ENCODE data around the gene URM1. TPM values are rescaled to one million over a fixed set of nuclear protein-coding genes. Genes with fewer than 3 reads are reported as not detected.

The URM1 gene
- polyA plus RNA-seq, 2 of the 4 experiments (the other 2 are of a cell fraction): 43.6 to 50.6 TPM

- DNase-seq (ENCODE audit: low read depth in 1 of 2, low spot score in 1 of 2) (no peak), FAIRE-seq (no peak), ATAC-seq (peak; percentile 44 to 51; a peak in 4 of 6 replicates)
- Histone ChIP-seq H3K4me1 (no peaks in the 10 kb centered on the region), H3K4me3 (no peak overlapping the region), H3K9me3 (no peaks in the 10 kb centered on the region), H3K4me2 (no peak overlapping the region), H3K27ac (no peak overlapping the region)
- no peak for TF ChIP-seq ATOH8 (CRISPR knock-in tag; IDR thresholded peaks at IDR 0.05; ENCODE audit: low read depth)
- TF ChIP-seq RCOR1 (IDR thresholded peaks at IDR 0.05; ENCODE audit: low read depth, low read length): no peak
- TF ChIP-seq PHF8 (IDR thresholded peaks at IDR 0.05; ENCODE audit: borderline replicate concordance, low read depth): no peak
- no peak for TF ChIP-seq JUN (IDR thresholded peaks at IDR 0.05)
- no peak for TF ChIP-seq ZSCAN20 (CRISPR knock-in tag; IDR thresholded peaks at IDR 0.05)
- TF ChIP-seq BCL3 (IDR thresholded peaks at IDR 0.05): no peak
- CTCF ChIA-PET: interaction anchor here (0.5 to 2.0 kb wide), 11 partner anchors 13 to 734 kb away, joined by 3 to 8 read pairs (median 4); partner anchors contain the start of gene URM1
- POLR2A ChIA-PET: no interaction called here
- 54% methylated on average over 19 of the region's 19 CpGs for WGBS (ENCODE audit: missing lambda C conversion rate)
Observed at GRCh38 chr9:128396970-128397613, 25.9 kb downstream of the URM1 start.

GRCh38 chr9:128397831-128398230, 26.7 kb downstream of the URM1 start:
- Histone ChIP-seq H3K27ac (no peak overlapping the region), H3K9me3 (no peaks in the 10 kb centered on the region), H3K4me2 (no peak overlapping the region), H3K4me3 (no peak overlapping the region), H3K4me1 (no peaks in the 10 kb centered on the region)
- FAIRE-seq (no peak), ATAC-seq (peak; percentile 30 to 34; a peak in 4 of 6 replicates), DNase-seq (ENCODE audit: low read depth in 1 of 2, low spot score in 1 of 2) (no peak)
- CTCF ChIA-PET: interaction anchor here (0.5 to 2.0 kb wide), 8 partner anchors 12 to 311 kb away, joined by 3 to 8 read pairs (median 4); no protein-coding TSS in a partner anchor
- TF ChIP-seq HOXB13 (CRISPR knock-in tag; IDR thresholded peaks at IDR 0.05; ENCODE audit: low read depth) (no peak), CEBPB (IDR thresholded peaks at IDR 0.05) (no peak), POLR2A (IDR thresholded peaks at IDR 0.05; ENCODE audit: low read length) (no peak), KDM5A (IDR thresholded peaks at IDR 0.05) (no peak), TP53 (CRISPR knock-in tag; IDR thresholded peaks at IDR 0.05) (no peak), JUN (IDR thresholded peaks at IDR 0.05) (no peak), MAFK (IDR thresholded peaks at IDR 0.05; ENCODE audit: partially characterized antibody) (no peak), PHF8 (IDR thresholded peaks at IDR 0.05; ENCODE audit: borderline replicate concordance, low read depth) (no peak), EP300 (IDR thresholded peaks at IDR 0.05) (no peak), ZNF302 (CRISPR knock-in tag; IDR thresholded peaks at IDR 0.05) (no peak), NPAS2 (CRISPR knock-in tag; IDR thresholded peaks at IDR 0.05; ENCODE audit: borderline replicate concordance) (no peak), JUNB (IDR thresholded peaks at IDR 0.05) (no peak), HOXB5 (CRISPR knock-in tag; IDR thresholded peaks at IDR 0.05) (no peak), RNF2 (IDR thresholded peaks at IDR 0.05; ENCODE audit: borderline replicate concordance, low read depth) (no peak), MAX (IDR thresholded peaks at IDR 0.05) (no peak)
- POLR2A ChIA-PET: no interaction called here
- whole genome bisulfite sequencing (ENCODE audit: missing lambda C conversion rate): 51% methylated on average over 7 of the region's 7 CpGs

GRCh38 chr9:128399861-128400260, 28.7 kb downstream of the URM1 start:
- Histone ChIP-seq H3K4me3 (no peak overlapping the region), H3K4me1 (no peaks in the 10 kb centered on the region), H3K9me3 (no peaks in the 10 kb centered on the region), H3K4me2 (no peak overlapping the region), H3K27ac (no peak overlapping the region)
- no peak for DNase-seq (ENCODE audit: low read depth in 1 of 2, low spot score in 1 of 2)
- ATAC-seq: peak in 1 of 2 experiments; percentile 19; a peak in 2 of 6 replicates
- no peak for FAIRE-seq
- ChIA-PET CTCF (interaction anchor here (1.6 kb wide), 1 partner anchor 15 kb away, joined by 3 read pairs; no protein-coding TSS in a partner anchor), POLR2A (interaction anchor here (0.7 kb wide), 1 partner anchor 579 kb away, joined by 10 read pairs; no protein-coding TSS in a partner anchor)
- no peak for TF ChIP-seq FOSL2 (IDR thresholded peaks at IDR 0.05)
- TF ChIP-seq FOSL2 (CRISPR knock-in tag; IDR thresholded peaks at IDR 0.05): no peak
- TF ChIP-seq HES2 (IDR thresholded peaks at IDR 0.05): no peak
- TF ChIP-seq PBX3 (IDR thresholded peaks at IDR 0.05): no peak
- TF ChIP-seq HMGXB4 (CRISPR knock-in tag; IDR thresholded peaks at IDR 0.05; ENCODE audit: borderline replicate concordance): no peak
- TF ChIP-seq FOSB (CRISPR knock-in tag; IDR thresholded peaks at IDR 0.05): no peak
- no peak for TF ChIP-seq ZC3H11A (IDR thresholded peaks at IDR 0.05)
- TF ChIP-seq CHD4 (IDR thresholded peaks at IDR 0.05; ENCODE audit: borderline replicate concordance): no peak
- TF ChIP-seq CEBPB (IDR thresholded peaks at IDR 0.05): no peak
- TF ChIP-seq ATOH8 (CRISPR knock-in tag; IDR thresholded peaks at IDR 0.05; ENCODE audit: low read depth): no peak
- WGBS (ENCODE audit: missing lambda C conversion rate): 59% methylated on average over 3 of the region's 3 CpGs

Measured in A549 (cell line).